GM12878 (cell line): ENCODE results near the gene ADPRS. TPM values are rescaled to one million over a fixed set of nuclear protein-coding genes. Genes with fewer than 3 reads are reported as not detected.
A peak's percentile ranks its signal among the peaks of the same experiment; 100 is the strongest.

Experiments used
- ATAC-seq: fragments of 200-7000 bp; cut with Tn5 transposase; 3 replicates; pipeline ENCODE4 v1.9.1; 2020; ENCODE audit warnings: mild to moderate bottlenecking, moderate library complexity
- BruUV-seq: library from RNA; stranded (reverse); fragments of 400-500 nt; replicated peaks from 2 replicates; lab custom pipeline; 2021; lab: Mats Ljungman, UMichigan
- CTCF ChIA-PET: fragments of 300-600 bp; sonication (Branson Sonifier 250); formaldehyde crosslinking; extraction: SDS; loops from one replicate; lab custom pipeline; 2021; ENCODE audit warnings: inconsistent platforms; lab: Yijun Ruan, JAX
- POLR2A ChIA-PET: fragments of 350-600 bp; formaldehyde crosslinking; extraction: SDS; loops from one replicate; lab custom pipeline; 2021; ENCODE audit warnings: inconsistent platforms; lab: Charles Lee
- RAD21 ChIA-PET: fragments of 300-600 bp; sonication (Branson Sonifier 250); formaldehyde crosslinking; loops from one replicate; lab custom pipeline; 2023; ENCODE audit warnings: antibody characterized with exemption; ENCODE audit not compliant: unreplicated experiment; lab: Charles Lee
- SMC1A ChIA-PET: fragments of 300-600 bp; sonication (Branson Sonifier 250); formaldehyde crosslinking; loops from one replicate; lab custom pipeline; 2023; ENCODE audit not compliant: unreplicated experiment, uncharacterized antibody; lab: Charles Lee
- DNase-seq: peaks from one replicate; pipeline ENCODE4 v3.0.0-alpha.2; 2011; ENCODE audit warnings: low read depth, low spot score
- FAIRE-seq: peaks from 3 replicates; lab custom pipeline; 2011; peaks lifted over from hg19 to GRCh38; lab: Jason Lieb, UNC
- H2AFZ ChIP-seq: 2 replicates; pipeline ENCODE4 v1.6.0; 2011; ENCODE audit warnings: low read depth, low read length, control low read depth; ENCODE audit not compliant: control insufficient read depth
- H3K27ac ChIP-seq: 2 replicates; pipeline ENCODE4 v1.5.1; 2011; ENCODE audit warnings: control low read depth; ENCODE audit not compliant: control insufficient read depth, insufficient read depth
- H3K27me3 ChIP-seq, 2 experiments: replicated peaks in 1 of 2; 2 replicates each; pipeline versions ENCODE4 v1.6.0 to v1.6.1; 2011; ENCODE audit warnings: low read length in 1 of 2; ENCODE audit not compliant: control insufficient read depth in 2 of 2, insufficient read depth in 2 of 2
- H3K36me3 ChIP-seq, 2 experiments: 2 replicates each; pipeline ENCODE4 v1.5.1; 2011; ENCODE audit warnings: low read length in 1 of 2; ENCODE audit not compliant: control insufficient read depth in 2 of 2, insufficient read depth in 2 of 2
- H3K4me1 ChIP-seq: 2 replicates; pipeline ENCODE4 v1.6.1; 2011; ENCODE audit warnings: mild to moderate bottlenecking, low read length, moderate library complexity, mixed read lengths; ENCODE audit not compliant: control insufficient read depth, insufficient read depth
- H3K4me2 ChIP-seq: 2 replicates; pipeline ENCODE4 v1.6.0; 2011; ENCODE audit warnings: control low read depth; ENCODE audit not compliant: control insufficient read depth, insufficient read depth
- H3K4me3 ChIP-seq: fragments of 200-600 bp; sonication (generic); 2 replicates; pipeline ENCODE4 v1.5.1; 2016
- H3K79me2 ChIP-seq: 2 replicates; pipeline ENCODE4 v1.6.0; 2011; ENCODE audit warnings: low read length; ENCODE audit not compliant: control insufficient read depth, insufficient read depth
- H3K9ac ChIP-seq: 2 replicates; pipeline ENCODE4 v1.8.0; 2011; ENCODE audit warnings: low read length, control low read depth, mixed read lengths; ENCODE audit not compliant: control insufficient read depth, insufficient read depth
- H3K9me3 ChIP-seq: replicated peaks from 3 replicates; pipeline ENCODE4 v1.5.1; 2011; ENCODE audit warnings: mild to moderate bottlenecking, low read length; ENCODE audit not compliant: control insufficient read depth, insufficient read depth
- H4K20me1 ChIP-seq: 2 replicates; pipeline ENCODE4 v1.6.0; 2011; ENCODE audit not compliant: control insufficient read depth, insufficient read depth
- DPF2 ChIP-seq: fragments of 450-650 bp; IDR thresholded peaks from 2 replicates; pipeline ENCODE4 v1.6.1; 2017; ENCODE audit warnings: mild to moderate bottlenecking
- EED ChIP-seq: sonication (generic); IDR thresholded peaks from 2 replicates; pipeline ENCODE4 v1.6.1; 2016; ENCODE audit warnings: antibody characterized with exemption, low read depth
- FOS ChIP-seq: IDR thresholded peaks from 3 replicates; pipeline ENCODE4 v1.6.1; 2011; ENCODE audit warnings: borderline replicate concordance; ENCODE audit not compliant: insufficient read length; ENCODE audit errors: extremely low read depth
- IKZF1 ChIP-seq: fragments of 450-650 bp; conservative IDR thresholded peaks from 2 replicates; pipeline ENCODE4 v1.6.1; 2017; ENCODE audit warnings: antibody characterized with exemption, mild to moderate bottlenecking
- IRF4 ChIP-seq: IDR thresholded peaks from 2 replicates; pipeline ENCODE4 v1.6.1; 2011; ENCODE audit warnings: low read depth, low read length
- KLF5 ChIP-seq: fragments of 450-650 bp; IDR thresholded peaks from 2 replicates; pipeline ENCODE4 v1.6.1; 2014; ENCODE audit warnings: mild to moderate bottlenecking; ENCODE audit not compliant: partially characterized antibody
- NRF1 ChIP-seq: conservative IDR thresholded peaks from 2 replicates; pipeline ENCODE4 v1.6.1; 2011; ENCODE audit warnings: mild to moderate bottlenecking, low read depth, low read length, improper control_type of control experiment
- RAD21 ChIP-seq: IDR thresholded peaks from 2 replicates; pipeline ENCODE4 v1.6.1; 2011; ENCODE audit warnings: mild to moderate bottlenecking, low read depth, low read length, moderate library complexity; ENCODE audit not compliant: insufficient read depth
- RB1 ChIP-seq: fragments of 450-650 bp; formaldehyde crosslinking; IDR thresholded peaks from 2 replicates; pipeline ENCODE4 v1.6.1; 2017; ENCODE audit warnings: mild to moderate bottlenecking, borderline replicate concordance
- RBBP5 ChIP-seq: fragments of 200-600 bp; sonication (generic); conservative IDR thresholded peaks from 2 replicates; pipeline ENCODE4 v1.6.1; 2016
- SMAD1 ChIP-seq: fragments of 450-650 bp; IDR thresholded peaks from 2 replicates; pipeline ENCODE4 v1.6.1; 2018; ENCODE audit warnings: mild to moderate bottlenecking, low read depth; ENCODE audit not compliant: partially characterized antibody
- SMARCA5 ChIP-seq: fragments of 450-650 bp; IDR thresholded peaks from 2 replicates; pipeline ENCODE4 v1.6.1; 2017; ENCODE audit warnings: mild to moderate bottlenecking
- SMC3 ChIP-seq: IDR thresholded peaks from 2 replicates; pipeline ENCODE4 v1.6.1; 2011; ENCODE audit warnings: low read length, improper control_type of control experiment, borderline replicate concordance
- YY1 ChIP-seq: IDR thresholded peaks from 2 replicates; pipeline ENCODE4 v1.6.1; 2011; ENCODE audit warnings: low read depth, mild to moderate bottlenecking, low read length
- ZNF207 ChIP-seq: fragments of 450-650 bp; IDR thresholded peaks from 2 replicates; pipeline ENCODE4 v1.6.1; 2014; ENCODE audit warnings: antibody characterized with exemption, mild to moderate bottlenecking, borderline replicate concordance
- ZNF217 ChIP-seq: fragments of 450-650 bp; IDR thresholded peaks from 2 replicates; pipeline ENCODE4 v1.6.1; 2017; ENCODE audit warnings: antibody characterized with exemption, mild to moderate bottlenecking
- ZNF384 ChIP-seq: IDR thresholded peaks from 2 replicates; pipeline ENCODE4 v1.6.1; 2012; ENCODE audit warnings: low read depth, mild to moderate bottlenecking, low read length, improper control_type of control experiment, borderline replicate concordance
- WGBS: methylation state at CpG from one replicate; pipeline ENCODE4 v1.1.6; 2016; ENCODE audit warnings: low lambda C conversion rate; ENCODE audit not compliant: insufficient replicate concordance, insufficient coverage; ENCODE audit errors: missing lambda C conversion rate; 5-methylcytosine and 5-hydroxymethylcytosine counted together
- in situ Hi-C: fragments of 300-500 bp; cut with MboI; formaldehyde crosslinking; loops from 9 replicates; pipeline ENCODE4 v1.14.3; 2018; ENCODE audit warnings: mixed read lengths
- intact Hi-C: fragments of 100-400 bp; cut with micrococcal nuclease; formaldehyde crosslinking; loops from one replicate; pipeline ENCODE4 v1.14.2; 2022; ENCODE audit not compliant: unreplicated experiment
- polyA plus RNA-seq, 11 experiments: library from polyadenylated mRNA; depleted of rRNA in 4 of 11; unstranded in 6 of 11; stranded (reverse) in 5 of 11; fragments of >200 nt; fragmentation: Nextera tagmentation in 4 of 11; fragmentation: Illumina TruSeq in 1 of 11; extraction: Ambion mirVana in 4 of 11; extraction: Trizol in 1 of 11; gene quantifications; 1 replicate in 1 of 11; 2 replicates in 10 of 11; pipeline versions ENCODE4 v1.2.1 to v1.2.3, GENCODE V29; 2011 to 2016; ENCODE audit warnings: inconsistent platforms in 2 of 11, missing spikeins in 2 of 11, low read depth in 1 of 11
- total RNA-seq, 4 experiments: library from RNA; depleted of rRNA in 3 of 4; stranded (reverse); fragments of >200 nt in 3 of 4; fragmentation: Illumina TruSeq in 1 of 4; extraction: Trizol in 1 of 4; gene quantifications; 2 replicates each; pipeline versions ENCODE4 v1.2.1 to v1.2.3, GENCODE V29; 2013 to 2021
- TF ChIP-seq, protein P1 (sequence below): fragments of 450-650 bp; IDR thresholded peaks from 2 replicates; pipeline ENCODE4 v1.6.1; 2016; ENCODE audit warnings: mild to moderate bottlenecking
- TF ChIP-seq, protein P2 (sequence below): fragments of 450-650 bp; conservative IDR thresholded peaks from 2 replicates; pipeline ENCODE4 v1.6.1; 2017; ENCODE audit warnings: mild to moderate bottlenecking, moderate library complexity
- TF ChIP-seq, protein P3 (sequence below): fragments of 450-650 bp; IDR thresholded peaks from 2 replicates; pipeline ENCODE4 v1.6.1; 2014; ENCODE audit warnings: mild to moderate bottlenecking

Gene ADPRS
- total and polyA plus RNA-seq, 10 of the 15 experiments (the other 5 are each of a cell fraction or from before 2014, with no cell fraction given) = 7.6 to 57.6 (median 39.1) TPM

DNA sequence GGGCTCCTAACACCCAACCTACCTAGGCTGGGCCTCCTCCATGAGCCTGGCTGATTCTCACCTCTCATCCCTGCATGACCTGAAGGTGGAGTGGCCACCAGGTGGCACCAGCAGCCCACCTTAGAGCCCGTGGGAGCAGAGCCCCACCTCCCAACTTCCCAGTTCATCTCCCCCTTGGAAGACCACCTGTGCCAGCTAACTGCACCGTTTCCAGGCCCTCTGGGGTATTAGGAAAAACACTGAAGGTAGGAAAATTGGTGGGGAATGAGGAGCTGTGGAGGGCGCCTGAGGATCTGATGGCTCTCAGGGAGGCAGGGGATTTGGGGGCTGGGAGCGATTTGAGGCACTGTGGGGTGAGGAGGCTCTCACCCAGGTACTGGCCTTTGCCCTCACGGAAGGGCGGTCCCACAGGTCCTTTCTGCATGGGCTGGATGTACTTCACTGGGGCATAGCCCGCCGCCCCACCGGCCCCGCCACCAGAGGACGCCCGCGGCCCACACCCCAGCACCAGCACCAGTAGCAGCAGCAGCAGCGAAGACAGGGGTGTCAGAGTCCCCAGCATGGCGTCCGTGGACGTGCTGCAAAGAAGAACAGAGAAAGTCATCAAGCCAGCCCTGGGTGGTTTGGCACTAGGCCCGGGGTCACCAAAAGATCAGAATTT lies 11.1 kb downstream of the ADPRS start:
- POLR2A ChIA-PET = no interaction called here
- in situ Hi-C loops = loop anchor here (10.0 kb wide), 1 partner anchor 185 kb away; no protein-coding TSS in a partner anchor
- TF ChIP-seq FOS = no peak
- TF ChIP-seq DPF2 = no peak
- TF ChIP-seq, protein P1, sequence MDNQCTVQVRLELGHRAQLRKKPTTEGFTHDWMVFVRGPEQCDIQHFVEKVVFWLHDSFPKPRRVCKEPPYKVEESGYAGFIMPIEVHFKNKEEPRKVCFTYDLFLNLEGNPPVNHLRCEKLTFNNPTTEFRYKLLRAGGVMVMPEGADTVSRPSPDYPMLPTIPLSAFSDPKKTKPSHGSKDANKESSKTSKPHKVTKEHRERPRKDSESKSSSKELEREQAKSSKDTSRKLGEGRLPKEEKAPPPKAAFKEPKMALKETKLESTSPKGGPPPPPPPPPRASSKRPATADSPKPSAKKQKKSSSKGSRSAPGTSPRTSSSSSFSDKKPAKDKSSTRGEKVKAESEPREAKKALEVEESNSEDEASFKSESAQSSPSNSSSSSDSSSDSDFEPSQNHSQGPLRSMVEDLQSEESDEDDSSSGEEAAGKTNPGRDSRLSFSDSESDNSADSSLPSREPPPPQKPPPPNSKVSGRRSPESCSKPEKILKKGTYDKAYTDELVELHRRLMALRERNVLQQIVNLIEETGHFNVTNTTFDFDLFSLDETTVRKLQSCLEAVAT = no peak
- TF ChIP-seq RBBP5 = no peak
- no peak for TF ChIP-seq YY1
- TF ChIP-seq, protein P2, sequence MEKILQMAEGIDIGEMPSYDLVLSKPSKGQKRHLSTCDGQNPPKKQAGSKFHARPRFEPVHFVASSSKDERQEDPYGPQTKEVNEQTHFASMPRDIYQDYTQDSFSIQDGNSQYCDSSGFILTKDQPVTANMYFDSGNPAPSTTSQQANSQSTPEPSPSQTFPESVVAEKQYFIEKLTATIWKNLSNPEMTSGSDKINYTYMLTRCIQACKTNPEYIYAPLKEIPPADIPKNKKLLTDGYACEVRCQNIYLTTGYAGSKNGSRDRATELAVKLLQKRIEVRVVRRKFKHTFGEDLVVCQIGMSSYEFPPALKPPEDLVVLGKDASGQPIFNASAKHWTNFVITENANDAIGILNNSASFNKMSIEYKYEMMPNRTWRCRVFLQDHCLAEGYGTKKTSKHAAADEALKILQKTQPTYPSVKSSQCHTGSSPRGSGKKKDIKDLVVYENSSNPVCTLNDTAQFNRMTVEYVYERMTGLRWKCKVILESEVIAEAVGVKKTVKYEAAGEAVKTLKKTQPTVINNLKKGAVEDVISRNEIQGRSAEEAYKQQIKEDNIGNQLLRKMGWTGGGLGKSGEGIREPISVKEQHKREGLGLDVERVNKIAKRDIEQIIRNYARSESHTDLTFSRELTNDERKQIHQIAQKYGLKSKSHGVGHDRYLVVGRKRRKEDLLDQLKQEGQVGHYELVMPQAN = no peak
- TF ChIP-seq SMC3 = peak; percentile 94
- TF ChIP-seq NRF1 = no peak
- 0 out of 2 replicates have a peak, but pooled peaks have one; percentile 30 for TF ChIP-seq ZNF207
- 0 out of 2 replicates have a peak, but pooled peaks have one; percentile 33 for TF ChIP-seq IKZF1
- TF ChIP-seq EED = no peak
- TF ChIP-seq, protein P3, sequence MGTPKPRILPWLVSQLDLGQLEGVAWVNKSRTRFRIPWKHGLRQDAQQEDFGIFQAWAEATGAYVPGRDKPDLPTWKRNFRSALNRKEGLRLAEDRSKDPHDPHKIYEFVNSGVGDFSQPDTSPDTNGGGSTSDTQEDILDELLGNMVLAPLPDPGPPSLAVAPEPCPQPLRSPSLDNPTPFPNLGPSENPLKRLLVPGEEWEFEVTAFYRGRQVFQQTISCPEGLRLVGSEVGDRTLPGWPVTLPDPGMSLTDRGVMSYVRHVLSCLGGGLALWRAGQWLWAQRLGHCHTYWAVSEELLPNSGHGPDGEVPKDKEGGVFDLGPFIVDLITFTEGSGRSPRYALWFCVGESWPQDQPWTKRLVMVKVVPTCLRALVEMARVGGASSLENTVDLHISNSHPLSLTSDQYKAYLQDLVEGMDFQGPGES = no peak
- peak; percentile 95 for TF ChIP-seq RAD21
- 0 out of 2 replicates have a peak, but pooled peaks have one; percentile 69 for TF ChIP-seq SMARCA5
- no peak for TF ChIP-seq ZNF217
- no peak for TF ChIP-seq SMAD1
- TF ChIP-seq ZNF384 = no peak
- 0 out of 2 replicates have a peak, but pooled peaks have one; percentile 33 for TF ChIP-seq RB1
- peak; percentile 13; the same call in 1 of the 2 replicates for TF ChIP-seq IRF4
- TF ChIP-seq KLF5 = peak; percentile 55

More for the DNA sequence above, 11.1 kb downstream of the ADPRS start:
- Histone ChIP-seq H3K36me3 (peaks cover 0 to 3% of the 10 kb centered on the region in 2 experiments; a peak in 2 of 4 replicates), H3K4me1 (no peaks in the 10 kb centered on the region), H3K4me2 (no peak overlapping the region), H3K27me3 (no peaks in the 10 kb centered on the region), H3K9me3 (no peaks in the 10 kb centered on the region), H3K4me3 (no peak overlapping the region), H3K79me2 (no peaks in the 10 kb centered on the region), H3K9ac (no peak overlapping the region), H3K27ac (no peak overlapping the region), H4K20me1 (no peaks in the 10 kb centered on the region), H2AFZ (peak overlapping the region; percentile 59)
- WGBS = 26% methylated on average over 13 of the region's 18 CpGs
- SMC1A ChIA-PET = interaction anchor here (1.1 to 2.0 kb wide), 6 partner anchors 35 to 186 kb away, joined by 3 to 9 read pairs (median 4); partner anchors contain the start of genes THRAP3 and TRAPPC3
- FAIRE-seq (peak; percentile 80), DNase-seq (no peak), ATAC-seq (peak; percentile 96)
- CTCF ChIA-PET = interaction anchor here (0.6 to 5.4 kb wide), 8 partner anchors 11 to 324 kb away, joined by 3 to 56 read pairs (median 4); no protein-coding TSS in a partner anchor
- RAD21 ChIA-PET = interaction anchor here (0.7 to 2.3 kb wide), 5 partner anchors 35 to 242 kb away, joined by 3 to 12 read pairs (median 4); no protein-coding TSS in a partner anchor
- intact Hi-C loops = loop anchor here (1.0 to 5.0 kb wide), 4 partner anchors 34 to 322 kb away; no protein-coding TSS in a partner anchor
- no TSS peak for BruUV-seq
